GM21447 (cell line): ENCODE results near the gene STXBP5.

ENCODE experiments used
- ATAC-seq: cut with Tn5 transposase; IDR thresholded peaks from one replicate; pipeline ENCODE4 v1.9.1; 2021; ENCODE audit not compliant: unreplicated experiment

Gene STXBP5

DNA sequence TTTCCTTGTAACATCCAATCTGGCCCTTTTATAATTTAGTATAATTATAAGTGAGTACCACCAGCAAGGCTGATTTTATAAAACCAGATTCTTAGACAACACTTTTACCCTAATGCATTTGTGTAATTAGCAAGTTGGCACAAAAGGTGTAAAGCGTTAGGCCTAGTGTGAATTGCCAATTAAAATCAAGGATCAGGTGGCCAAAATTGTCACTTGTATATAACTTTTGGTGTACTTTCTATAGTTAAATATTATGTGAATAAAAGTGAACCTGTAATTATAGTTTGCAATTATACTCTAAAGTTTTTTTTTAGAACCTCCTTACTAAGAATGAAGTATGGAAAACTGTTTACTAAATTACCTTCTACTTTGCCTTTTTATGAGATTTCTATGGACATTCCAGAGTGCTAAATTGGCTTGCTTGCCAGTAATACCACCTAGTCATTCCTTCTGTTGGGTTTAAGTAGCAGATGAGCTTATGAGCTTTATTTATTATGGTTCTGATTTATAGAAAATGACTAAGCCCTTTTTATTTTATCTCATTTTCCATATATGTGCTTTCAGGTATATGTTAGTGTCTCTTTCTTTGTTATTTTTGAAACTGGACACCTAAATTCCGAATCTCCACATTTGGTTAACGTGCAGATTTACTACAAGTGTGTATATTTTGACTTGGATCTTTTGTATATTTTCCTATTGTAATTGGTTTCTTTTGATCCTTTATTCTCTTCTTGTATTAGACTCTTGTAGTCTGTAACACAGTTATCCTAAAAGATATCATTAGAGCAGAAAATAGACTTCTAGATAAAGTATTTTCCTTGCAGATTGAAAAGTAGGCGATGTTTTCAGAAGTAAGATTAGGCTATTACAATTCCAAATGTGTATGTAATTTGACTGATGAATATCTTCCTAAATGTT lies 3.9 kb downstream of the STXBP5 start:
- ATAC-seq: no peak

DNA sequence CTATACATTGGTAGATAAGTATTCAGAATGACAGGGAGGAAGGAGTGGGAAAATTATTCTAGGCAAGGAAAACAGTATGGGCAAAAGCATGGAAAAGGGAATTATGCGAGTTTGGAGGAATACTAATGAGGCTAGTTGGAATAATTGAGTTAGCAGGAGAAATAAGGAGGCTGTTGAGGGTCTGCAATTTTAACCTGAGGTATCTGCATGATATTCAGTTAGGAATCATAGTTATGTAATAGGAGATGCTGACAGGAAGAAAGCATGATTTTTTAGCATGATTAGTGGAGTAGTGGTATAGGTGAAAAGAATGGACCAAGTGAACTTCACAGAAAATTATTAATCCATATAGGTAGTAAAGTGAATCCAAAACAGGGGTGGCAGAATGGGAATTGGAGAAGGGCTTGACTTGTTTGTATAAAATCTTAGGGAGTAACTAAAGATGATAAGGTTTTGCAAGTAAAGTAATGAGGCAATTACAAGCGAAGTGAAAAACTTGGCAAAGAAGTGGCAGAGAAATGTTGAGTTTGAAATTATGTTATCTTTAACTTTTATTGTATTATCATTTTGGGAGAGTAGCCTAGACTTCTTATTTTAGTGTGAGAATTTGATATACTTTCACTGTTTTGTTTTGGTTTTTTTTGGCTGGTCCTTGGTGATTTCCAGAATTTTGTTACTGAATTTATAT lies 5.7 kb downstream of the STXBP5 start:
- no peak for ATAC-seq

DNA sequence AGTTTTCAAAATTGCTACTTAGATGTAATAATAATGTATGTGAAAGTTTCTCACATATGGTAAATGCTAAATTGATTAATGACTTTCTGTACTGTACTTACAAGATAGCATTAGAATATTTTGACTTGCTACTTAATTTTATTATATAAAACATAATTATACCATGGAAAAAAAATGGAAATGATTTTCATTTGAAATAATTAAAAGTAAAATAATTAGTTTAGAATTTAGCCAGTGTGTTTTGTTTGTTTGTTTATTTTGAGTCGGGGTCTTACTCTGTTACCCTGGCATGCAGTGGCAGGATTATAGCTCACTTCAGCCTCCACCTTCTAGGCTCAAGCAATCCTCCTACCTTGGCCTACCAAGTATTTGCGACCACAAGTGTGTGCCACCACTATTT lies 7.1 kb downstream of the STXBP5 start:
- no peak for ATAC-seq

DNA sequence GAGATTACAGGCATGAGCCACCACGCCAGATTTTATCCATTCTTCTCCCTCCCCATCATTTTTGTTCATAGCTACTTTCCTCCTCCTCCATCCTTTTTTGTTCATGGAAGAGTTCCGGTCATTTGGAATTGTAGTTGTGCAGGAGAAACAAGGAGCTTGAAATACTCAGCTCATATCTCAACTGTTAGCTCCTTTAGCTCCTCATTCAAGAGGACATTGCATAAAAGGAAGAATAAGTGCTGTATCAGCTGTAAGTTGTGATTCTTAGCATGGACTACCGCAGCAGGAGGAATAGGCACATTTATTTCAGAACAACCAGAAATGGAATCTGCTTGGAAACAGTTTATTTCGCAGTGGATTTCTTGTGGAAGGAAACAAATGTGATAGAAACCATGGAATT lies 7.6 kb downstream of the STXBP5 start:
- ATAC-seq: no peak

DNA sequence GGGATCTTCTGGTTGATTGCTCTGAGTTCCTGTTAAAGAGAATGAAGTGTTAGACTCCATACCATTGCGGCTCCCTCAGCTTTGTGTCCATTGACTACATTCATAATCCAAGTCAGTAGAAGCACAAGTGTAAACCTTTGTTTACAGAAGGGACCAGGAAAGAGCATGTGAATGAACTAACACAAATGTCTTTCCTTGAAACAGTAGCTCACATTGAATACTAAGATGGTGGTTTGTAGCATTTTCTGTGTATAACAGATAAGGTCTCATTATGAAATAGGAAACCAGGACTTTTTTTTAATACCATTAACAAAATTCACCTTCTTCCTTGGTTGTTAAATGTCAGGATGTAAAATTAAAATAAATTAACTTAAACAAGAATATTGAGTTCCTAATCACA lies 8.4 kb downstream of the STXBP5 start:
- ATAC-seq: no peak

DNA sequence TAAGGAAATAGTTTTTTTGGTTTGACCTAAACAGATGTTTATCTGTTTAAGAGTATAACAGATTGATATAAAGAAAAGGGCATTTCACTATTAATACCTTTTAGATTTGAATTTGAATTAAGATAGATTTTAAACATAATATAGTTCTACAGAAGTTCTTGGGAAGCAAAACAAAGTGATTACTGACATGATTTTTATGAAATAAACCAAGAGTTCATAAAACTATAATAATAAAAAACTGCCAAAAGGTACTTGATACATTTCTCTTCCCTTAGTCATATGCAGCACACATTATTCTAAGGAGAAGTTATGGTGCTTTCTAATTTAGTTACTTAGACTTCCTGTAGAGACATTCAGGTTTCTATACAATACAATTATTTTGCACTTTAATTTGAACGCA lies 9.6 kb downstream of the STXBP5 start:
- no peak for ATAC-seq

DNA sequence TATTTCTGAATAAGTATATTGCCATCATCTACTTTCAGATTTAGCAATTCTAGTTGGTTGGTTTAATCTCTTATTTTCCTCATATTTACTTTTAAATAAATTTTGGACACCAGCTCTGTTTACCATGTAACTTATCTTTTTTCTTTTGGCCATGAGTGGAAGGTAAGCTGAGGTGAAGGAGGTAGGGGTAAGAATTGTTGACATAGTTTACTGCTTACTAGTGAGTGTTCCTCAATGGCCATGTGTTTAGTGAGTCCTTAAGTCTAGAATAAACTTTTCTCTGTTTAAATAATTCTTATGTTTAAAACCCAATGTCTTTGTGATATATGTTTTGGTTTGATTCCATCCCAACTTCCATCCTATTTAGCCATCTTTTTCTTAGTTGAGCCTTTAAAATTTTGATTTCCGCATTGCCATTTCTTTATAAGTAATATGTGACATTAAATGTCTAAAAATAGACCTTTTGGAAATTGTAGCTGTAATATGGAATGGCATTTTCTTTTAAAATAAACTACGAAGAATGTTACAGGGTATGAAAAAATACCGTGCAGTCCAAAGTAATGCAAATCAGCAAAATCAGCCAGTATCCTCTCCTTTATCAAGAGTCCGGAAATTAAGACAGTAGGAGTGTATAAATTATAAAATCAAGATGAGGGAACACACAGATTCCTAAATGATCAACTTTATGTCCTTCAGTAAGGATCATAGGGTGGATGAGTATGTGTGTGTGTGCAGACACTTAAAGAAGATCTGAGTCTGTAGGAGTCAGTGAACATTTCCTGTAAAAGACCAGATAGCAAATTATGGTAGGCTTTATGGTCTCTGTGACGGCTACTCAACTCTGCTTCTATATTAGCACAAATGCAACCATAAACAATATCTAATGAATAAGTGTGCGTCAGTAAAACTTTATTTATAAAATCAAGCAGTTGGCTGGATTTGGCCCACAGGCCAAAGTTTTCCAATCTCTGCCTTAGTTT lies 10.3 kb downstream of the STXBP5 start:
- no peak for ATAC-seq

DNA sequence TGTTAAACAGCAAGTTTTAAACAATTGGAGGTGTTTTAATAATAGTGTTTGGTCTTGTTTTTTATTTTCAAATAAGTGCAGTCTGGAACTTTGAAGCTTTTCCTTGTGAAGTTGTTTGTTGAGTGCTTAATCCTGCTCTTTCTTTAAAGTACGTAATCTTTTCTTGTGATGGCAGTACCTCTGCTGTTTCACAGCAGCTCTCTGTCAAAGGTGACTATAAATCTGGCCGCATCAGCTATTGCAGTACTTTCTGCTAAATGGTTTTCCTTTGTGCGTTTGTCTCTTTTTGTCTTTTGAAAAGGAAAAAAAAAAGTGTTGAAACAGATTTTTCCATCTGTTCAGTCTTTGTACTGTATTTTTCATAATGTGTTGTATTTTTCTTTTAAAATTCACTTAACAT lies 12.7 kb downstream of the STXBP5 start:
- no peak for ATAC-seq

DNA sequence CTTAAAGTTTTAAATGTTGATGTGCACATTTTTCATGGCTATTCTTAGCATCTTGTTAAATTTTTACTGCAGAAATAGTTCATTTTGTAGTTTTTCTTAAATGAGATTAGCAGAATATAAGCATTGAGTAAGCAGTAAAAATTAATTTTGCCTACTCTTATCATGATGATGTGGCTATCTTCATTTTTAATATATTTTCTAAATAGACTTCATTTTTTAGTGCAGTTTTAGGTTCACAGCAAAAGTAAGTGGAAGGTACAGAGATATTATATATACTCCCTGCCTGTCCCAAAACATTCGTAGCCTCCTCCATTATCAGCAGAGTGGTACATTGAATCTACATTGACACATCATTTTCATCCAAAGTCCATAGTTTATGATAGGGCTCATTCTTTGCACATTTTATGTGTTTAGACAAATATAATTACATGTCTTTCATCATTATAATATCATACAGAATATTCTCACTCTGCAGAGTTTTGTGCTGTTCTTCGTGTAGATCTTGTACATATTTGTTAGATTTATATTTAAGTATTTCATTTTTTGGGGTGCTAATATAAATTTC lies 13.7 kb downstream of the STXBP5 start:
- ATAC-seq: no peak

DNA sequence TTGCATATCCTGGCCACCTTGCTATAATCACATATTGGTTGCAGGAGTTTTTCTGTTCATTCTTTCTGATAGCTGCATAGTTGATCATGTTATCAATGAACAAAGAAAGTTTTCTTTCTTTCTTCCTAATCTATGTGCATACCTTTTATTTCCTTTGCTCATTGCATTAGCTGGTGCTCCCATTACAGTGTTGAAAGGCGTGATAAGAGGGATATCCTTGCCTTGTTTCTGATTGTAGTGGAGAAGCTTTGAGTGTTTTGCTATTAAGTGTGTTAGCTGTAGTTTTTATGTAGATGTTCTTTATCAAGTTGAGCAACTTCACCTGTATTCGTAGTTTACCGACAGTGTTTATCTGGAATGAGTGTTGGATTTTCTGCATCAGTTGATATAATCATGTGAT lies 14.6 kb downstream of the STXBP5 start:
- no peak for ATAC-seq

DNA sequence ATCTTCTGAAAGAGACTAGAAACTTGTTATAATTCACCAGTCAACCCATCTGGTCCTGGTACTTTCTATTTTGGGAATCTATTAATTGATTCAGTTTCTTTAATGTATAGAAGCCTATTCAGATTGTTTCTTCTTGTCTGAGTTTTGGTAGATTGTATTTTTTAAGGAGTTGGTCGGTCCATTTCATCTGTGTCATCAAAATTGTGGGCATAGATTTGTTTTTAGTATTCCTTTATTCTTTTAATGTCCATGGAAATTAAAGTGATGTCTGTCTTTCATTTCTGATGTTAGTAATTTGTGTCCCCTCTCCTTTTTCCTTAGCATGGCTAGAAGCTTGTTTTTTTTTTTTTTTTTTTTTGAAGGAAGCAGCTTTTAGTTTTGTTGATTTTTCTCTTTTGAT lies 15.2 kb downstream of the STXBP5 start:
- no peak for ATAC-seq

DNA sequence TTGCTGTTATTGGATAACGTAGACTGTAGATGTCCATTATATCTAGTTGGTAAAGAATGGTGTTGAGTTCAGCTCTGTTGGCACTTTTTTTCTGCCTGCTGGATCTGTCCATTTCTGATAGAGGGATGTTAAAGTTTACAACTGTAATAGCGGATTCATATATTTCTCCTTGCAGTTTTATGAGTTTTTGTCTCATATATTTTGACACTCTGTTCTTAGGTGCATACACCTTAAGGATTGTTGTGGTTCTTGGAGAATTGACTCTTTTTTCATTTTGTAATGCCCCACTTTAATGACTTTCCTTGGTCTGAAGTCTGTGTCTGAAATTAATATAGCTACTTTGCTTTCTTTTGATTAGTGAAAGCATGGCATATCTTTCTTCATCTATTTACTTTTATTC lies 16.1 kb downstream of the STXBP5 start:
- ATAC-seq: no peak

DNA sequence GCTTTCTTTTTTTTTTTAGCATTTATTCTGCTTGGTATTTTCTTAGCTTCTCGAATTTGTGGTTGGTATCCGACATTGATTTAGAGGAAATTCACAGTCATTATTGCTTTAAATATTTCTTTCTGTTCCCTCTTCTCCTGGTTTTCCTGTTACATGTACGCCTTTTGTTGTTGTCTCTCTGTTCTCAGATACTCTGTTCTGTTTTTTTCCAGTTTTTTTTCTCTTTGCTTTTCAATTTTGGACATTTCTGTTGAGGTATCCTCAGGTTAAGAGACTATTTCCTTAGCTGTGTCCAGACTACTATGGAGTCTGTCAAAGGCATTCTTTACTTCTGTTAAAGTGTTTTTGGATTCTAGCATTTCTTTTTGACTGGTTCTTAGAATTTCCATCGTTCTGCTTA lies 17.5 kb downstream of the STXBP5 start:
- ATAC-seq: no peak

DNA sequence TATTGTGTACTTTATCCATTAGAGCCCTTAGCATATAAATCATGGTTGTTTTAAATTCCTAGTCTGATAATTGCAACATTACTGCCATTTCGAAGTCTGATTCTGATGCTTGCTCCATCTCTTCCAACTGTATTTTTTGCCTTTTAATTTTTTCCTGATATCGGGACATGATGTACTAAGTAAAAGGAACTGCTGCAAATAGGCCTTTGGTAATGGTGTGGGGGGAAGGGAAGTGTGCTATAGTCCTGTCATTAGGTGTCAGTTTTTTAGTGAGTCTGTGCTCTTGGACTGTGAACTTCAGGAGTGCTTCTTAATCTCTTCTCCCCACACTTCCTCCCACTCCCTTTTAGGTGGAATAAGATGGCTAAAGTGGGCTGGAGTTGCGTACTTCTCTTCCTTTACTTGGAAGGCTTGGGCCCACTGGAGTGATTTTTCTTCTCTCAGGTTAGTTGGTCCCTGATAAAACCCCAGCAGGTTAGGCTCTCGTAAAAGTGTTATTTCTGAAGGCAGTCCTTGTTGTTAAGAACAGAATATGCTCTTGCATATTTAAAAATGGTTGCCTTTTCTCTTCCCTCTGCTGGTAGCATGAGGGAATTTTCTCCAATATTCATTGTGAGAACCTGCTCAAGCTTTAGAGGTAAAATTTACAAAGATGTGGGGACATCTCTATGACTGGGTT lies 18.1 kb downstream of the STXBP5 start:
- ATAC-seq: no peak

DNA sequence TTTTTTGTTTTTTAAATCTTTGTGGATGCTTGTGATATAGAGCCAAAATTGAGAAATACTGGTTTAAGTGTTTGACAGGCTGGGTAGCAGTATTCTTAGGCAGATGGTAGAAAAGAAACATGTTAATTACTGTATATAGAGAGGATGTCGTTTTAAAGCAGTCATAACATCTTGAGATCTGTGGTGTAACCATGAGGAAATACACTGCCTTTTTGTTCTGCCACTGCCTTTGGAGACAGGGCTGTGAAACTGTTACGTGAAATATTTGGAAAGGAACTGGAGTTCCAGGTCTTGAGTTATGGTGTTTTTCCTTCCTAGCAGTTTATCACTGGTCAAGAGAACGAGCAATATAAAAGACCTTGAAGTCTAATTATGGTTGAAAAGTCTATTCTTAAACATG lies 19.5 kb downstream of the STXBP5 start:
- ATAC-seq: no peak

DNA sequence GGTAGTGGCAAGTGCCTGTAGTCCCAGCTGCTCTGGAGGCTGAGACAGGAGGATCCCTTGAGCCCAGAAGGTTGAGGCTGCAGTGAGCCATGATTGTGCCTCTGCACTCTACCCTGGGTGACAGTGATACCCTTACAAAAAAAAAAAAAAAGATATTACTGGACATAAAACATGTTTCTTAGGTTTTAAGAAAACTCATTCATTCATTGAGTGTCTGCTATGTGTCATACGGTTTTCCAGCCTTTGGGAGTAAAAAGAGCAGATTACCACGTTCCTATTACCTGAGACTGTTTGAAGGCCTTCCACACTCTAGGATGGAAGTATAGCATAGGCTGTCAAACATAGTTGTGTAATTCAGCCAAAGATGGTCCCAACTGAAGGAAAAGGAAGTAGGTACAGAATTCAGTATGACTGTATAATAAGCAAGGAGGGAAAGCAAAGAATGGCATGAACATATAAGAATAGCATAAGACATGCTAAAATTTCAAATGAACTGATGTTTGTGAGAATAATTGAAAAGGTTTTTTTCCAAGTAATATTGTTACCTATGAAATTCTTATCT lies 22.0 kb downstream of the STXBP5 start:
- ATAC-seq: no peak

DNA sequence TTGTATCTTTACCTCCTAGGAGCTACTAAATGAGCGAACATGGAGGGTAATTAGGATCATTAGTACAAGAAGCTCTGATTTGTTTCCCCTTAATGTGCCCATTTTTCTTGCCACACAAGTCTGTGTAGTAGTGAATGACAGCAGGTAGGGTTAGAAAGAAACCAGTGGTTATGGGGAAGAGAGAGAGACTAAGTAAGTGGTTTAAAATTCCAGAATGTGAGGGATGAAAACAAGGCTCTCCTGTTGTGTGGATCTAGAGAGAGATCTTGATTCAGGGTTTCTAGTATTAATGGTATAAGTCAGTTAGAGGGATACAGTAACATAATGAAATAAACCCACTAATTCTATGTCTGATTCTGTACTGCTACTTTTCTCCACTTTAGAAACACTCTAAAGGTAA lies 22.7 kb downstream of the STXBP5 start:
- ATAC-seq: no peak

DNA sequence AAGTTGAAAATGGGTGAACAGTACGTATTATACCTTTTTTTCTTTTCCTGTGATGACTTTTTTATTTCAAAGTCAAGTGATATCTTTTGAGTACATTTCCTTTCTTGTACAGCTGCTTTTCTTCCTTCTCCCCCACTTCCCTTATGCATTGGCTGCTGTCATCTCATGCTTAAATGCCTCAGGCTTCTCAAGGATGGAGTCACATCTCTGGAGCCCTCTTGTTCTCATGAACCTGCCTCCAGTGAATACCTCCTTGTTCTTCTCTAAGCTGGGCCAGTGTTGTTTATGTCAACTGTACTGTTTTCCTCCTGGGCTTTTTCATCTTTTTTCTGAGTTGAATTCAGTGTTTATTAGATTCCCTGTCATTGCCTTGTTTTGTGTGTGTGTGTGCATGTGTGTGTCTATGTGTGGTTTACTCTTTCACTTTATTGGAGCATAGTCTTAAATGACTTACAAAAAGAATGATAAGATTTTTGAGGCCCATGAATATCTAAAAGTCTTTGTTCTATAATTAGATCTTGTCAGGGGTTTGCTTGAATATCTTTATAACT lies 23.6 kb downstream of the STXBP5 start:
- ATAC-seq: no peak

DNA sequence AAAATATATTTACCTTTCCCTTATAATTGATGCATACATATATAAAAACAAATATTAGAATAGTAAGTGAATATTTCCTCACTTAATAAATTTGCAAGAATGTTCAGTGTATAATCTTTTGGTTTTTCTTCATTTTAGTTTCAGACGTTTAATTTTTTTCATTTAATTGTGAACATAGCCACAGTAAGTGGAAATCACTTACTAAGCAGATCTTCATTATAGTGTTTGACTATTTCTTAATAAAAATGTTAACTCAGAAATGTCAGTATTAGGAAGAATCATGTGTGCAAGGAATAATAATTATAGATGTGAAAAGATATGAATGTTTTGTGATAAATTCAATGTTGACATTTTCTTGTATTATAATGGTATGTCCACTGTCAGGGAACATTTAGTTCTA lies 27.4 kb downstream of the STXBP5 start:
- ATAC-seq: no peak

DNA sequence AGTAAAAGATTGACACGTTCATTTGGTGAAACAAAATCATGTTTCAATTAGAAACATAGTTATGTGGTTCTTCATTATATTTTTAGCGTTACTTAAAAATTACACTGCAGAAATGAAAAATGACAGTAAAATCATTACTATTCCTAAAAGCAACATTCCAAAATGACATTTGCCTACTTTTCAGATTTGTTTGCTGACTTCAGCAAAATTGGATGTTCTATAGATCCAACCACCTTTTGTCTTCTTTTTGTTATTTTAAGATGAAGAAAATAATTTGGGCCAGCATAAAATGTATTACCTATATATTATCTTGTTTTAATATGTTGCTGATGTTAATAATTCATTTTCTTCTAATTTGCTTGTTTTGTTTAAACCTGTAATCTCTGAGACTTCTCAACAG lies 30.5 kb downstream of the STXBP5 start:
- no peak for ATAC-seq
